DOHH2 (cell line): ENCODE data around the gene CUEDC1.

Source experiments
- H3F3A ChIP-seq: fragments of 200-600 bp; sonication (generic), shearing (Covaris generic); 2 replicates; pipeline ENCODE4 v1.6.0; 2016; ENCODE audit warnings: antibody characterized with exemption, mild to moderate bottlenecking; ENCODE audit not compliant: control insufficient read depth, insufficient read depth
- H3K27ac ChIP-seq: fragments of 200-600 bp; sonication (generic); 2 replicates; pipeline ENCODE4 v1.5.1; 2014; ENCODE audit warnings: low read depth, mild to moderate bottlenecking, low read length, moderate library complexity
- H3K27me3 ChIP-seq: fragments of 200-600 bp; sonication (generic); 2 replicates; pipeline ENCODE4 v1.6.1; 2014; ENCODE audit warnings: mild to moderate bottlenecking, low read length, mixed read lengths; ENCODE audit not compliant: control insufficient read depth
- H3K36me3 ChIP-seq: fragments of 200-600 bp; sonication (generic); 2 replicates; pipeline ENCODE4 v1.6.1; 2014; ENCODE audit warnings: mild to moderate bottlenecking, low read length, moderate library complexity, mixed read lengths; ENCODE audit not compliant: control insufficient read depth
- H3K4me1 ChIP-seq: fragments of 200-600 bp; sonication (generic); 2 replicates; pipeline ENCODE4 v1.6.1; 2014; ENCODE audit warnings: mild to moderate bottlenecking, low read length, mixed read lengths; ENCODE audit not compliant: control insufficient read depth
- H3K4me2 ChIP-seq: fragments of 200-600 bp; sonication (generic); 2 replicates; pipeline ENCODE4 v1.6.0; 2014; ENCODE audit warnings: mild to moderate bottlenecking, low read length, moderate library complexity
- H3K4me3 ChIP-seq: fragments of 200-600 bp; sonication (generic); 2 replicates; pipeline ENCODE4 v1.5.1; 2014; ENCODE audit warnings: mild to moderate bottlenecking, low read length, mixed read lengths
- H3K79me2 ChIP-seq: fragments of 200-600 bp; sonication (generic); 2 replicates; pipeline ENCODE4 v1.6.1; 2014; ENCODE audit warnings: mild to moderate bottlenecking, low read length, mixed read lengths; ENCODE audit not compliant: control insufficient read depth
- H3K9me2 ChIP-seq: fragments of 200-600 bp; sonication (generic); replicated peaks from 2 replicates; pipeline ENCODE4 v1.6.1; 2014; ENCODE audit warnings: mild to moderate bottlenecking, low read length, mixed read lengths; ENCODE audit not compliant: control insufficient read depth
- H3K9me3 ChIP-seq: fragments of 200-600 bp; sonication (generic); 2 replicates; pipeline ENCODE4 v1.6.1; 2014; ENCODE audit warnings: antibody characterized with exemption, low read length, mixed read lengths; ENCODE audit not compliant: control insufficient read depth, insufficient read depth
- H4K20me1 ChIP-seq: fragments of 200-600 bp; sonication (generic); 2 replicates; pipeline ENCODE4 v1.6.0; 2014; ENCODE audit warnings: low read depth, mild to moderate bottlenecking, antibody characterized with exemption, low read length, moderate library complexity; ENCODE audit not compliant: control insufficient read depth, insufficient read depth
- CTCF ChIP-seq: fragments of 200-600 bp; sonication (generic); IDR thresholded peaks from one replicate; pipeline ENCODE4 v1.5.1; 2014; ENCODE audit warnings: antibody characterized with exemption, mild to moderate bottlenecking, low read depth, low read length; ENCODE audit not compliant: poor library complexity, severe bottlenecking
- EZH2phosphoT487 ChIP-seq: fragments of 200-600 bp; sonication (generic); IDR thresholded peaks from 2 replicates; pipeline ENCODE4 v1.6.1; 2017; ENCODE audit warnings: borderline replicate concordance, mild to moderate bottlenecking, antibody characterized with exemption, low read length, moderate library complexity, mixed read lengths

CUEDC1 gene

DNA sequence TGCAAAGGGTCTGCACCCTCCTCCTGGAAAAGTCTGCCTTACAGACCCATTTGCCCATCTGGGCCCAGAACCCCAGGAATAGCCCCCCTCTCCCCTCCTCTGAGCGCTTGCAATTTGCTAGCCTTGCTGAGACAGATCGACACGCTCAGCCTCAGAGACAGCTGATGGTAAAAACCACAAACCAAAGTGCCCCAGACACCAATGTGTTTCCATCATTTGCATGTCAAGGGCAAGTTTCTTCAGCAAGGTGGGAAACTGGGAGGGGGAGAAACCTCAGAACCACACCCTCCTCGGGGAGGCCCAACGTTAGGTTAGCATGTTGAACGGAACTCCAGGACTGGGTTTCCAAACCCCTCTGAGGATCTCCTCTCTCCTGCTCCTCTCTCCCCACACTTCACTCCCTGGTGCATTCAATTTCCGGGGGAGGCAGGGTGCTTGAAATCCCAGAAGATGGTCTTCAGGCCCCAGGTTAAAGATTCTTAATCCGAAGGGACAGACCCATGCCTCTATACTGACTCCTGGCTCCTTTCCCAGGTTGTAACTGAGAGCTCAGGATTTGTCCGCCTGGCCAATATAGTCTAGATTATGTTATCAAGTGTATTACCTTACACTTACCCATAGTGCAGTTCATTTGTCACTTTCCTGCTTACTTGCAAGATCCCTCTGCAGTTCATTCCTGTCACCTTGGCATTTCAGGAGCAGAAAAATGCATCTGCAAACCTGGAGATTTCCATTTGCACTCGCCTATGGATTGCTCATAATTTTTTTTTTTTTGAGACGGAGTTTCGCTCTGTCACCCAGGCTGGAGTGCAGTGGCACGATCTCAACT lies 1.3 kb upstream of the CUEDC1 start:
- Histone ChIP-seq H4K20me1 (no peaks in the 10 kb centered on the region), H3K27ac (no peak overlapping the region), H3K4me2 (peak overlapping the region; percentile 75), H3K27me3 (peaks cover 64% of the 10 kb centered on the region), H3K9me2 (no peaks in the 10 kb centered on the region), H3K36me3 (no peaks in the 10 kb centered on the region), H3F3A (no peaks in the 10 kb centered on the region; the same call in 1 of the 2 replicates), H3K4me3 (peak overlapping the region; percentile 59), H3K79me2 (no peaks in the 10 kb centered on the region), H3K4me1 (peaks cover 30% of the 10 kb centered on the region), H3K9me3 (no peaks in the 10 kb centered on the region)
- TF ChIP-seq EZH2phosphoT487 (no peak), CTCF (no peak)

- H3K9me2 ChIP-seq: no peaks in the 10 kb centered on the region
- H3F3A ChIP-seq: peaks cover 2% of the 10 kb centered on the region; the same call in 1 of the 2 replicates
- no peak overlapping the region for H3K27ac ChIP-seq
- no peaks in the 10 kb centered on the region for H3K79me2 ChIP-seq
- H3K27me3 ChIP-seq: peaks cover 51% of the 10 kb centered on the region
- H3K36me3 ChIP-seq: no peaks in the 10 kb centered on the region
- peak overlapping the region; percentile 51 for H3K4me3 ChIP-seq
- peaks cover 39% of the 10 kb centered on the region for H3K4me1 ChIP-seq
- H3K9me3 ChIP-seq: no peaks in the 10 kb centered on the region
- H3K4me2 ChIP-seq: peak overlapping the region; percentile 61
- no peaks in the 10 kb centered on the region for H4K20me1 ChIP-seq
- no peak for TF ChIP-seq CTCF
- TF ChIP-seq EZH2phosphoT487: peak; percentile 94; the same call in 1 of the 2 replicates
Observed at GRCh38 chr17:57954397-57955182, 622 bp downstream of the CUEDC1 start.

GRCh38 chr17:57953705-57954396 lies 1.4 kb downstream of the CUEDC1 start:
- Histone ChIP-seq H3K27ac (no peak overlapping the region), H3K79me2 (no peaks in the 10 kb centered on the region), H3K36me3 (no peaks in the 10 kb centered on the region), H3K27me3 (peaks cover 47% of the 10 kb centered on the region), H3F3A (peaks cover 2% of the 10 kb centered on the region; the same call in 1 of the 2 replicates), H3K9me3 (no peaks in the 10 kb centered on the region), H3K4me3 (no peak overlapping the region), H3K4me1 (peaks cover 40% of the 10 kb centered on the region), H3K4me2 (no peak overlapping the region), H3K9me2 (no peaks in the 10 kb centered on the region), H4K20me1 (no peaks in the 10 kb centered on the region)
- TF ChIP-seq EZH2phosphoT487: no peak
- TF ChIP-seq CTCF: no peak
